Ureter (tissue), 1 donor: Measurements from ENCODE around the gene ALG11. TPM values are rescaled to one million over a fixed set of nuclear protein-coding genes. Genes with fewer than 3 reads are reported as not detected.
"Not testable (repeated sequence)": the region's sequence is repeated elsewhere in the genome, so short reads cannot be mapped to it uniquely, and the experiment has no call there.

ENCODE experiments used
- DNase-seq: peaks from one replicate; pipeline ENCODE4 v3.0.0-alpha.2; 2020; ENCODE audit warnings: low spot score
- total RNA-seq: library from RNA; stranded (reverse); gene quantifications from one replicate; pipeline ENCODE4 v1.2.4, GENCODE V29; 2023
- donor health status: DM: yes; HTN: yes; CAD: no.

The ALG11 gene
- total RNA-seq, 1 donor from 2014 or later = 31.7 TPM

- no peak for DNase-seq
These were observed 15.6 kb downstream of the ALG11 start for GRCh38 chr13:52027832-52028231.

GRCh38 chr13:52029569-52029968 is 17.4 kb downstream of the ALG11 start:
- no peak for DNase-seq

- DNase-seq = not testable (repeated sequence)
These were observed 18.2 kb downstream of the ALG11 start for GRCh38 chr13:52030401-52030800.

GRCh38 chr13:52033039-52033438 is 20.8 kb downstream of the ALG11 start:
- no peak for DNase-seq

GRCh38 chr13:52034616-52035226 is 22.5 kb downstream of the ALG11 start:
- DNase-seq = no peak

GRCh38 chr13:52036037-52036436 is 23.8 kb downstream of the ALG11 start:
- no peak for DNase-seq

- no peak for DNase-seq
These were observed 31.5 kb downstream of the ALG11 start for GRCh38 chr13:52043675-52044074.

GRCh38 chr13:52047463-52047862 is 35.3 kb downstream of the ALG11 start:
- no peak for DNase-seq

- DNase-seq = no peak
These were observed 36.3 kb downstream of the ALG11 start for GRCh38 chr13:52048516-52048915.

- no peak for DNase-seq
These were observed 39.2 kb downstream of the ALG11 start for GRCh38 chr13:52051400-52051799.

GRCh38 chr13:52053460-52053859 is 41.3 kb downstream of the ALG11 start:
- no peak for DNase-seq

GRCh38 chr13:52061064-52061463 is 48.9 kb downstream of the ALG11 start:
- not testable (repeated sequence) for DNase-seq

- DNase-seq = no peak
These were observed 49.4 kb downstream of the ALG11 start for GRCh38 chr13:52061587-52061986.

- DNase-seq = no peak
These were observed 55.0 kb downstream of the ALG11 start for GRCh38 chr13:52067237-52067636.

- no peak for DNase-seq
These were observed 58.8 kb downstream of the ALG11 start for GRCh38 chr13:52070929-52071523.

Other genes starting within 250 kb of the ALG11 start
- 23.3 TPM for gene DHRS12, start 208.2 kb upstream of the ALG11 start, total RNA-seq
- not detected for gene TMEM272, start 167.2 kb upstream of the ALG11 start, total RNA-seq
- gene CCDC70, start 150.4 kb upstream of the ALG11 start, total RNA-seq = not detected
- 9.5 TPM for gene ATP7B, start 948 bp upstream of the ALG11 start, total RNA-seq
- 19.7 TPM for gene UTP14C, start 12.3 kb downstream of the ALG11 start, total RNA-seq
- gene NEK5, start 116.7 kb downstream of the ALG11 start, total RNA-seq = 0.23 TPM
- 17.3 TPM for gene NEK3, start 147.2 kb downstream of the ALG11 start, total RNA-seq